Retinal pigment epithelial cell (primary cell): ENCODE results near the gene PARD3.

Experiments used
- DNase-seq: peaks from one replicate; pipeline ENCODE4 v3.0.0-alpha.2; 2010; ENCODE audit warnings: low read depth
- H3K4me3 ChIP-seq: 2 replicates; pipeline ENCODE4 v1.5.1; 2011; ENCODE audit warnings: mild to moderate bottlenecking, low read length, control low read depth, moderate library complexity
- CTCF ChIP-seq: conservative IDR thresholded peaks from 2 replicates; pipeline ENCODE4 v1.5.1; 2011; ENCODE audit warnings: low read depth, low read length, control low read depth, inconsistent platforms

Gene PARD3

GRCh38 chr10:34548466-34548865, 266.6 kb downstream of the PARD3 start:
- TF ChIP-seq CTCF = no peak
- DNase-seq = no peak
- no peak overlapping the region for H3K4me3 ChIP-seq

DNA sequence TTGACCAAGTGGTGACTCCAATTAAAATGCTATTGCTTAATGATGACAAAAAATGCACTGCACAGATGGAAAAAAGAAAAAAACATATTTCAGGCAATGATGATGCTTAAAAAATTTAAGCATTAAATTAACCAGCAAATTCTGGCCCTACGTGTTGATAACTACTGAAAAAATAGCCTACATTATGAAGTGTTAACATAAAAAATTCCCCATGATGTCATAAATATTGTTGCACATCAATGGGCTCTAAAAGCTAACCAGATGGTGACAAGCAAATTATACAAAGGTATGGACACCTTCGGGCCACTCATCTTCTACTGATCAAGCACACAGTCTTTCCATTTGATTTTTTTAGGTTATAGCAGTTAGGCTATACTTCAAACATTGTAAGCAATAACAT, 267.4 kb downstream of the PARD3 start:
- no peak overlapping the region for H3K4me3 ChIP-seq
- DNase-seq = no peak
- no peak for TF ChIP-seq CTCF

DNA sequence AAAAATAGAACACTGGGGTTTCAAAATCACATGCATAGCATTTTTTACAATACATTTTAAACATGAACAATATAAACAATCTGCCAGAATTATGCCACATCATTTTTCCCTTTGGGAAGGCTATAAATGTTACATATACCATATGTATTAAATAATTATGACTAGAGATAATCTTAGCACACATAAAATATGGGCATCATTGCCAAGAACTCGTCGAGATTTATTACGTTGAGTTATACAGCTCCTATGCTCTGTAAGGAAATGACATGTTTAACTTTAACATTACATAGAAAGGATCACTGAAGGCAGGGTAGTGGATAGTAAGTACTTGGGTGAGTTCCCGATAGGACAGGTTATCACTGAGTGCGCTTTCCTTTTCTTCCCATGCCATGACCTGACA, 267.8 kb downstream of the PARD3 start:
- no peak overlapping the region for H3K4me3 ChIP-seq
- no peak for TF ChIP-seq CTCF
- DNase-seq = no peak

DNA sequence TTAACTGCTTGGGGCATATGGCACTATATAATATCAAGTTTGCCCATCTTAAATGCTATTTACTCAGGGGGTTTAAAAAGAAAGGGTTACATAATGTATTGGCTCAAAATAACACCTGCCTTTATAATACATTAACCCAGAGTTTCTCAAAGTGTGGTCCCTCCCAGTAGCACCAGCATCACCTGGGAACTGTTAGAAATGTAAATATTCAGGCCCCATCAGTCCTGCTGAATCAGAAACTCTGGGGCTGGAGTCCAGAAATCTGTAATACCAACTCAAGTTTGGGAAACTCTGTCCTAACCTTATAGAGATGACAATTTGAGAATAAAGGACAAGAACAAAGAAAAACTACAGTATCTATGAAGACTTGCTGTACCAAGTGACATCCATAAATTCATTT, 270.7 kb downstream of the PARD3 start:
- no peak for DNase-seq
- no peak overlapping the region for H3K4me3 ChIP-seq
- TF ChIP-seq CTCF = no peak

- no peak for DNase-seq
- no peak for TF ChIP-seq CTCF
These were observed 271.4 kb downstream of the PARD3 start for GRCh38 chr10:34543716-34544115.

GRCh38 chr10:34540492-34540891, 274.6 kb downstream of the PARD3 start:
- no peak for DNase-seq
- H3K4me3 ChIP-seq = no peak overlapping the region
- no peak for TF ChIP-seq CTCF

More at GRCh38 chr10:34543716-34544115, 271.4 kb downstream of the PARD3 start:
- no peak overlapping the region for H3K4me3 ChIP-seq

GRCh38 chr10:34539533-34540315, 275.4 kb downstream of the PARD3 start:
- no peak overlapping the region for H3K4me3 ChIP-seq
- no peak for DNase-seq
- no peak for TF ChIP-seq CTCF
